Cerebellar cortex (tissue), 1 donor: ENCODE data around the gene MOV10L1.

ENCODE experiments used
- DNase-seq: peaks from one replicate; pipeline ENCODE4 v3.0.0-alpha.2; 2015; ENCODE audit warnings: low spot score

MOV10L1 gene

GRCh38 chr22:50176850-50177536, 87.2 kb downstream of the MOV10L1 start:
- no peak for DNase-seq

DNA sequence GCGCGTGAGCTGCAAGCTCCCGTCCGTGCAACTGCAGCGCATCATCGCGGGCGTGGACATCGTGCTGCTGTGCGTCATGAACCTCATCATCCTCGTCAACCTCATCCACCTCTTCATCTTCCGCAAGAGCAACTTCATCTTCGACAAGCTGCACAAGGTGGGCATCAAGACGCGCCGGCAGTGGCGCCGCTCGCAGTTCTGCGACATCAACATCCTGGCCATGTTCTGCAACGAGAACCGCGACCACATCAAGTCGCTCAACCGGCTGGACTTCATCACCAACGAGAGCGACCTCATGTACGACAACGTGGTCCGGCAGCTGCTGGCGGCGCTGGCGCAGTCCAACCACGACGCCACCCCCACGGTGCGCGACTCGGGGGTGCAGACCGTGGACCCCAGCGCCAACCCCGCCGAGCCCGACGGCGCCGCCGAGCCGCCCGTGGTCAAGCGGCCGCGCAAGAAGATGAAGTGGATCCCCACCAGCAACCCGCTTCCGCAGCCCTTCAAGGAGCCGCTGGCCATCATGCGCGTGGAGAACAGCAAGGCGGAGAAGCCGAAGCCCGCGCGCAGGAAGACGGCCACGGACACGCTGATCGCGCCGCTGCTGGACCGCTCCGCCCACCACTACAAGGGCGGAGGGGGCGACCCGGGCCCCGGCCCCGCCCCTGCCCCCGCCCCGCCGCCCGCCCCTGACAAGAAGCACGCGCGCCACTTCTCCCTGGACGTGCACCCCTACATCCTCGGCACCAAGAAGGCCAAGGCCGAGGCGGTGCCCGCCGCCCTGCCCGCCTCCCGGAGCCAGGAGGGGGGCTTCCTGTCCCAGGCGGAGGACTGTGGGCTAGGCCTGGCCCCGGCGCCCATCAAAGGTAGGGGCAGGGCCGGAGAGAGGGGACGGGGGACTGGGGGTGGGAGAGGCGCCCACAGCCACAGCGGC, 88.0 kb downstream of the MOV10L1 start:
- DNase-seq: no peak

DNA sequence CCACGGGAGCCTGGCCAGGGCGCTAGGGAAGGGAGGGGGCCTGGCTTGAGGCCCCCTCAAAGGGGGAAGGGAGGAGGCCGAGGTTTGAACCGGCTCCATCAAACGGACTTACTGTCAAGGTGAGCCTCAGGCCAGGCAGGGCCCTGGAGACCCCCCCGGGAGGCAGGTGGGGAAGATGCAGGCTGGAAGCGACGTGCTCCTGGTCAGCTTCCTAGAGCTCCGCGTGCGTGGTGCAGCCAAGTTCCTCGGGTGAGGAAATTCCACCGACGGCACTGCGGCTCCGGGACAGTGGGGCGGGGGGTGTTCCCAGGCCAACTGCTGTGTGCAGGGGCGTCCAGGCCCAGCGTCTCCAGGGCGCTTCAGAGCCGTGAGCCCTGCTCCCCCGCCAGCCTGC, 88.7 kb downstream of the MOV10L1 start:
- no peak for DNase-seq

GRCh38 chr22:50178871-50179869, 89.4 kb downstream of the MOV10L1 start:
- no peak for DNase-seq

DNA sequence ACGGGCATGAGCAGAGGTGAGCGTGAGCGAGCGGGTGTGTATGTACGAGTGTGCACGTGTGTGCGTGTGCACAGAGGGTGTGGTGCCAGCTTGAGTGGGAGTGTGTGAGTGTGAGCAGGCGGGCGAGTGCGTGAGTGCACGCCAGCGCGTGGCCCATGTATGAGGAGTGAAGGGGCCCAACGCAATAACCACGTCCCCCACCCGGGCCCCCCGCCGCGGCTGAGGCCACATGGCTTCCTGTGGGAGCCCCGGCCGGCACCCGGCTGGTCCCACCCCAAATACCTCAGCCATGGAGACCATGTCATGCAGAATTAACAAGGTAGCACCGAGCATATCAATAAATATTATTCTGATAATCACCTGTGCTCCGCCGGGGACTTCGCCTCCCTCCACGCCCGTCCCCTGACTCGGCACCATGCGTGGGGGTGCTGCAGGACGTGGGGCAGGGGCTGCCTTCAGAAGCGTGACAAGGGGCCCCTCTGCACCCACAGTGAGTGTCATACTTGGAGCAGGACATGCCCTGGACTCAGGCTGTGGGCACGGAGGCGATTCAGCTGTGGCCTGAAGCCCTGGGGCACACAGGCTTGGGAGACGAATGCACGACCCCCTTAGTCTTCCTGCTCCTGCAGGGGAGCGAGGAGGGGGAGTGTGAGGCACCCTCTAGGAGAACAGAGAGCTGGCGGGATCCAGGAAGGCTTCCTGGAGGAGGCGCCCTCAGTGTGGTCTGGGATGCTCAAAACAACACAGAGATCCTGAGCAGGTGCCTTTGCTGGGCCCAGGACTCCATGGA, 90.3 kb downstream of the MOV10L1 start:
- DNase-seq: no peak

DNA sequence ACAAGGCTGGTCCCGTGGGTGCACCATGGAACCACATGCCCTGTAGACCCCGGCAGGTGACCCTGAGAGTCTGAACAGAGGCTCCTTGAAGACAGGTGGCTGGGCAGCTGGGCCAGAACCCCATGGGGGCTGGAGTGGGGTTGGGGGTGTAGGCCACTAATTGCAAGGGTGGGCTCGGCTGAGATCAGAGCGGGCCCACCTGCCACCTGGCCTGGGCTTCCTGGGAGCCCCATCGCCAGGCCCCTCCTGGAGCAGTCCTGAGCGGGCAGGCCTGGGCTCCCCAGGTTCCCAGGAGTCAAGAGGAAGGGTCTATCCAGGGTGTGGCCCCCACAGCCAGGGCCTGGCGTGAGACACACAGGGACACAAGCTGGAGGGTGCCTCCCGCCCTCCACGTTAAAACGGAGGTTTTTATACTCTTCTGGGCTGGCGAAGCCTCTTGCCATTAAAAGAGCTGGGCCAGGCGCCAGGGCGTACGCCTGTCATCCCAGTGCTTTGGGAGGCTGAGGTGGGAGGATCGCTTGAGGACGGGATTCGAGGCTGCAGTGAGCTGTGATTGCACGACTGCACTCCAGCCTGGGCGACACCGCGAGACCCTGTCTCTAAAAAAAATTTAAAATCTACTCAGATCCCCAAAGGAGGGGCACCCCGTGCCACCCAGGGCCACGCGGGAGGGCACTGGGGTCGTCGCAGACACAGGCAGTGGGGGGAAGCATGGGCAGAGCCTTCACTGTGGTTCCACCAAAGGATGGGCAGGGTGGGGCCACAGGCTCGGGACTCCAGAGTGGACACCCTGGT, 91.1 kb downstream of the MOV10L1 start:
- no peak for DNase-seq

- no peak for DNase-seq
Observed at GRCh38 chr22:50182176-50183081, 92.6 kb downstream of the MOV10L1 start.

DNA sequence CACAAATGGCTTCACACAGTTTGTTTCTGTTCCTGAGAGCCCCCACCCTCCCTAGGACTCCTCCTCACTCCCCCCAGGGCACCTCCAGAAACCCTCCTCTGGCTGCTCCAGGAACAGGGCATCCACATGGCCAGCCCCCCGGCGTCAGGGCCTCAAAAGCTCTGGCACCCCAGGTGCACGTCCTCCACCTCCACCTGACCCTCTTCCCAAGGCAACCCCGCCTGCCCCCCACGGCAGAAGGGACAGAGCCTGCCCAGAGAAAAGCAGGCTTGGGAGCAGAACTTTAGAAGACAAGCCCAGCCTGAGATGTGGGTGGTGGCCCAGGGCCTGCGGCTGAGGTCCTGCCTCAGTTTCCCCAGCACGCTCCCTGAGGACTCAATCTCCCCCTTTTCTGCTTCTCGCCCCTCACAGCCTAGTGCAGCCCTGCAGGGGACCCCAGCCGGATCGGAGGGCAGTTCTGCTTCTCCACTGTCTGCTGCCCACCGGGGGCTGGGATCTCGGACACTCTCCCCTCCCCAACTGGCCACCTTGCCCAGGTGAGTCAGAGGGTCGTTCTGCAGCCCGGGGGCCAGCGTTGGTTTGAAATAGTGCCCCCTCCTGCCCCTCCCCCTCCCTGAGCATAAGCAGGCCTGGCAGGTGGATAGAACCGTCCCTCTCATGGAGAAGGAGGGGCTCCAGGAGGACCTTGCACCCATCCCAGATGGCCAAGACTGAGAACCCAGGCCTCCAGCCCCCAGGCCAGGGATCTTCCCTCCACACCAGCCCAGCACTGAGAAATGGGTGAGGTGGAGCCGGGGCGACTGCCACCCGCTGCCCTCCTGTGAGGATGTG, 93.5 kb downstream of the MOV10L1 start:
- DNase-seq: no peak

DNA sequence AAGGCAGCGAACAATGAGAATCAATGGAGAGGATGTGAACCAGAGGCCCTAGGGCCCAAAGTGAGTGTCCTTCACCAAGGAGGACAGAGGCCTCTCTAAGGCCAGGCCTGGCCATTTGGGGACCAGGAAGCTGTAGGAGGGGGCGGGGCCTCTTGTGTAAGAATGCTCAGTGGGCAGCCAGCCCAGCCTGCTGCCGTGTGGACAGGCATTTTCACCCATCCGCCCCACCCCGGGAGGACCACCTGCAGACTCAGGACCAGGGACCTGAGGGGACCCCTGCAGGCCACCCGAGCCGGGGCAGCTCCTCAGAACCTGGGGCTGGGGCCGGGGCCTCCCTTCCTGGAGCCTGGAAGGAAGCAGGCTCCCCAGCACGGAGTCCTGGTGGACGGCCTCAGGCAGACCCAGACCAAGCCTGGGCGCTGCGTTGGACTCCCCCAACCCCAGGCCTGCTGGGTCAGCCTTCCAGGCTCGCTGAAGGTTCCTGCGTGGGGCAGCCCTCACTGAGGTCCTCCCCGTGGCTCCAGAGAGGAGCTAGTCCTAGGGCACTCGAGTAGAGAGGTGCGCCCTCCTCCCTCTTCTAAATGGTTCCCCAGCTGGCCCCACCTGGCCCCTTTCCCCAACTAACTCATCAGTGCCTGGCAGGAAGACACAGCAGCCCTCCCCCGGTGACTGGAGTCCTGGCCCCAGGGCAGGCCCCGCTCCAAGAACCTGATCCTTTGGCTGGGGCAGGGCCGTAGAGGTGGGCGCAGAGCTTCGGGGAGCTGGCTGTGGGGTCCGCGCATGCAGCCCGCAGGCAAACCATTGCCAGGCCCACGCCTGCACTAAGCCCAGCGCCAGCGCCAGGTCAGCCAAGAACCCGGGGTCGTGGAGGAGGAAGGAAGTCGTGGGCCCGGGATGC, 94.4 kb downstream of the MOV10L1 start:
- DNase-seq: peak; percentile 83

DNA sequence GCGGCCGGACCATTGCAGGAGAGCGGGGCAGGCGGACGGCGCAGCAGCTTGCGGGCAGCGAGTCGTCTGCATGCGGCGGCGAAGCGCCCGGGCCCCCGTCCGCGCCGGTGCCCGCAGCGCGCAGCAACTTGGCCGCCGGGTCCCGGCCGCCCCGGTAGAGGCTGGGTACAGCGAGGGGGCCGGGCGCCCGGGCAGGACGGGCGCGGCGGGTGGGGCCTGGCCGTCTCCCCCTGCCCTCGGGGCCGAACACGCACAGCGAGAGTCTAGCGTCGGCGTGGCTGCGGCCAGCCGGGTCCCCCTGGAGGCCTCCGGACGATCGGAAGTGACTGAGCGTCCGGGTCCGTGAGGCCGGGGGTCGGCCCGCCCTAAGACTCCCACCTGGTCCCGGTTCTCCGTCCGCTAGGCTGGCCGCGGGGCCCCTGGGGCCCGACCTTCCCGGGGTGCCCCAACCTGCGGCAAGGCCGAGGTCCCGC, 95.1 kb downstream of the MOV10L1 start:
- no peak for DNase-seq

DNA sequence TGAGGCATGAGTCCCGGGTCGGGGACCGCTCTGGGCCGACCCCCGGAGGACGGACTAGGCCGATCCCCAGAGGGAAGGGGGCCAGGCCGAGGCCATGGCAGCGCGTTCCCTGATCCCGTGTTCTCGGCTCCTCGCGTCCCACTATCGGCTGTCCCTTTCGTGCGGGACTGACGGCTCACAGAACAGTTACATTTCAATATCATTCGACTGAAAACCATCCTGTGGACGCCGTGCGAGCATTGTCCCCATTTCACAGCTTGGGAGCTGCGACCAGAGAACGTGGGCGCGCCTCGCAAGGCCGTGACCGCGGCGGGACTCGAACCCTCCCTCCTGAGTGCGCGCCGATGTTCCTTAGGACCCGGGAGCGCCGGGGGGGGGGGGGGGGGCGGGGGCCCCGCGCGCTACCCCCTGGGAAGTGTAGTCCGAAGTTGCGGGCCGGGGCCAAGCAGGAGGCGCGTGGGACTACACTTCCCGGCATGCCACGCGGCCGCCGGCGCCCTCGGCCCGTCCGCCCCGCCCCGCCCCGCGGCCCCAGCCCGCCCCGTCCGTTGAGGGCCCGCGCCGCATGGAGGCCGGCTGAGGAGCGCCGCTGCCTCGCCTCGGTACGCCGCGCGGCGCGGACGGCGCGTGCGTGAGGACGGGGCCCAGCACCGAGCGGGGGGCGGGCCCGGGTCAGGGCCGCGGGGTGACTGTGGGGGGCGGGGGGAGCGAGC, 95.7 kb downstream of the MOV10L1 start, which contains the start of gene TRABD:
Gene TRABD (plus strand): TSS at position 539 of the 713 bp plus-strand sequence. CDS start 7,148 bp downstream, outside the sequence.
- peak; percentile 81 for DNase-seq

GRCh38 chr22:50186181-50186714, 96.4 kb downstream of the MOV10L1 start:
- no peak for DNase-seq

- no peak for DNase-seq
Observed at GRCh38 chr22:50186761-50187523, 97.1 kb downstream of the MOV10L1 start.

GRCh38 chr22:50188356-50188755, 98.5 kb downstream of the MOV10L1 start:
- DNase-seq: no peak

DNA sequence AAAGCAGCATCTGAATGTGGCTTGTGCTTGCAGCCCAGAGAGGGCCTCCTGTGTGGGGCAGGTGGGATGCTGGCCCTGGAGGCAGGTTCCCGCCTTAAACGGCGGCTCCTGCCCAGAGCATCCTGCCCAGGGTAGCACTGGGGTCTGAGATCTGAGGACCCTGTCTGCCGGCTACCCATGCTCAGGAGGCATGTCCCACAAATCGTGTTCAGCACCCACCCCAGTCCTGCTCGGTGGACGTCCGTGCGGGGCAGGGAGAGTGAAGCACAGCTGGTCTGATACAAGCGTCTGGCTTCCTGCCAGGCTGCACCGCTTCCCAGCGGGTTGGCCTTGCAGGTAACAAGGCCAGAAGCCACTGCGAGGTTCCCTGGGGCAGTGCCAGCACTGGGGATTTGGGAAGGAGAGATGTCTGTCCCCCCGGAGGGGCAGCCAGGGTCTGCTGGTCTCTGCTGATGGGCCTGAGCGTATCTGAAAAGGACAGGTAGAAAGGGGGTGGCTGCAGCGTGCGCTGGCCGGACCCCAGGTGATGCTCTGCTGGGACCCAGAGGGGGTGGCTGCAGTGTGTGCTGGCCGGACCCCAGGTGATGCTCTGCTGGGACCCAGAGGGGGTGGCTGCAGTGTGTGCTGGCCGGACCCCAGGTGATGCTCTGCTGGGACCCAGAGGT, 99.5 kb downstream of the MOV10L1 start:
- no peak for DNase-seq
